ENCODE results near the gene WRAP73.

Gene WRAP73

GRCh38 chr1:3681231-3681897 lies 31.5 kb upstream of the WRAP73 start:
- no peak for DNase-seq

- no peak for DNase-seq
Observed at GRCh38 chr1:3680488-3681230, 30.8 kb upstream of the WRAP73 start.

- DNase-seq, result no peak
Observed at GRCh38 chr1:3679799-3680453, 30.0 kb upstream of the WRAP73 start.

- DNase-seq, result no peak
Observed at GRCh38 chr1:3679098-3679555, 29.2 kb upstream of the WRAP73 start.

GRCh38 chr1:3678361-3679097 lies 28.6 kb upstream of the WRAP73 start:
- no peak for DNase-seq

- DNase-seq, result no peak
Observed at GRCh38 chr1:3677484-3677883, 27.6 kb upstream of the WRAP73 start.

- DNase-seq, result no peak
Observed at GRCh38 chr1:3676581-3677470, 26.9 kb upstream of the WRAP73 start.

- no peak for DNase-seq
Observed at GRCh38 chr1:3675436-3675835, 25.5 kb upstream of the WRAP73 start.

- DNase-seq, result no peak
Observed at GRCh38 chr1:3674100-3675094, 24.5 kb upstream of the WRAP73 start.

- DNase-seq, result no peak
Observed at GRCh38 chr1:3673381-3674099, 23.6 kb upstream of the WRAP73 start.

GRCh38 chr1:3672971-3673361 lies 23.1 kb upstream of the WRAP73 start:
- no peak for DNase-seq

GRCh38 chr1:3672231-3672970 lies 22.5 kb upstream of the WRAP73 start:
- no peak for DNase-seq

GRCh38 chr1:3671371-3672180 lies 21.7 kb upstream of the WRAP73 start:
- no peak for DNase-seq

- DNase-seq, result no peak
Observed at GRCh38 chr1:3670823-3671265, 20.9 kb upstream of the WRAP73 start.

- no peak for DNase-seq
Observed at GRCh38 chr1:3669971-3670431, 20.1 kb upstream of the WRAP73 start.

- no peak for DNase-seq
Observed at GRCh38 chr1:3669421-3669821, 19.5 kb upstream of the WRAP73 start.

- no peak for DNase-seq
Observed at GRCh38 chr1:3668585-3669300, 18.8 kb upstream of the WRAP73 start.

GRCh38 chr1:3668148-3668547 lies 18.2 kb upstream of the WRAP73 start:
- DNase-seq, result no peak
